ENCODE measurements around the gene S100A4.
"Not testable (repeated sequence)": the region's sequence is repeated elsewhere in the genome, so short reads cannot be mapped to it uniquely, and the experiment has no call there.

Gene S100A4

GRCh38 chr1:153545067-153546055, at the start of gene S100A4:
TSS of gene S100A4 (minus strand) at chr1:153545806. CDS start at chr1:153544794, 1,012 bp downstream.
- DNase-seq (ENCODE audit: low read depth): peak; percentile 62

GRCh38 chr1:153592748-153593147, 47.1 kb upstream of the S100A4 start:
- DNase-seq (ENCODE audit: low read depth): no peak

GRCh38 chr1:153588482-153588881, 42.9 kb upstream of the S100A4 start:
- DNase-seq (ENCODE audit: low read depth): no peak

GRCh38 chr1:153588033-153588432, 42.4 kb upstream of the S100A4 start:
- not testable (repeated sequence) for DNase-seq (ENCODE audit: low read depth)

GRCh38 chr1:153587314-153587713, 41.7 kb upstream of the S100A4 start:
- no peak for DNase-seq (ENCODE audit: low read depth)

- no peak for DNase-seq (ENCODE audit: low read depth)
Measured at GRCh38 chr1:153586347-153586746, 40.7 kb upstream of the S100A4 start.

- no peak for DNase-seq (ENCODE audit: low read depth)
Measured at GRCh38 chr1:153585006-153585405, 39.4 kb upstream of the S100A4 start.

GRCh38 chr1:153583976-153584375, 38.4 kb upstream of the S100A4 start:
- no peak for DNase-seq (ENCODE audit: low read depth)

- not testable (repeated sequence) for DNase-seq (ENCODE audit: low read depth)
Measured at GRCh38 chr1:153583514-153583913, 37.9 kb upstream of the S100A4 start.

- DNase-seq (ENCODE audit: low read depth): not testable (repeated sequence)
Measured at GRCh38 chr1:153582836-153583235, 37.2 kb upstream of the S100A4 start.

- DNase-seq (ENCODE audit: low read depth): no peak
Measured at GRCh38 chr1:153578936-153579335, 33.3 kb upstream of the S100A4 start.

- no peak for DNase-seq (ENCODE audit: low read depth)
Measured at GRCh38 chr1:153578490-153578889, 32.9 kb upstream of the S100A4 start.

- no peak for DNase-seq (ENCODE audit: low read depth)
Measured at GRCh38 chr1:153577624-153578051, 32.0 kb upstream of the S100A4 start.

- DNase-seq (ENCODE audit: low read depth): no peak
Measured at GRCh38 chr1:153577138-153577537, 31.5 kb upstream of the S100A4 start.

GRCh38 chr1:153575497-153575896, 29.9 kb upstream of the S100A4 start:
- not testable (repeated sequence) for DNase-seq (ENCODE audit: low read depth)

- not testable (repeated sequence) for DNase-seq (ENCODE audit: low read depth)
Measured at GRCh38 chr1:153575081-153575491, 29.5 kb upstream of the S100A4 start.

GRCh38 chr1:153573351-153573750, 27.7 kb upstream of the S100A4 start:
- no peak for DNase-seq (ENCODE audit: low read depth)

- no peak for DNase-seq (ENCODE audit: low read depth)
Measured at GRCh38 chr1:153572569-153573015, 27.0 kb upstream of the S100A4 start.

- no peak for DNase-seq (ENCODE audit: low read depth)
Measured at GRCh38 chr1:153571706-153572105, 26.1 kb upstream of the S100A4 start.

- DNase-seq (ENCODE audit: low read depth): no peak
Measured at GRCh38 chr1:153570874-153571273, 25.3 kb upstream of the S100A4 start.

- DNase-seq (ENCODE audit: low read depth): no peak
Measured at GRCh38 chr1:153569465-153569864, 23.9 kb upstream of the S100A4 start.

- peak; percentile 66 for DNase-seq (ENCODE audit: low read depth)
Measured at GRCh38 chr1:153568367-153569099, 22.9 kb upstream of the S100A4 start.

All from stimulated activated CD8-positive, alpha-beta memory T cell treated with anti-CD3 and anti-CD28 coated beads, Interleukin-15, amount 100 ng/mL, for 24 hours (primary cell).